RWPE2 (cell line): Measurements from ENCODE around the gene NCAM1.

Experiments used
- ATAC-seq: fragments of 200-7000 bp; cut with Tn5 transposase; 3 replicates; pipeline ENCODE4 v1.9.1; 2021; ENCODE audit warnings: low read depth
- DNase-seq: peaks from one replicate; pipeline ENCODE4 v3.0.0-alpha.2; 2020; ENCODE audit warnings: low spot score
- H3K27ac ChIP-seq: fragments of 450-650 bp; 2 replicates; pipeline ENCODE4 v1.5.1; 2017; ENCODE audit warnings: mild to moderate bottlenecking; ENCODE audit not compliant: poor library complexity, severe bottlenecking
- H3K27me3 ChIP-seq: fragments of 250-450 bp; sonication (Bioruptor Pico); 2 replicates; pipeline ENCODE4 v1.5.1; 2021; ENCODE audit warnings: mild to moderate bottlenecking, moderate library complexity; ENCODE audit not compliant: insufficient read depth, poor library complexity, severe bottlenecking
- H3K36me3 ChIP-seq: fragments of 250-450 bp; sonication (Bioruptor Pico); 2 replicates; pipeline ENCODE4 v1.5.1; 2020; ENCODE audit warnings: low read depth, mild to moderate bottlenecking, moderate library complexity
- H3K4me1 ChIP-seq: fragments of 250-450 bp; sonication (Bioruptor Pico); 2 replicates; pipeline ENCODE4 v1.5.1; 2021; ENCODE audit warnings: mild to moderate bottlenecking, moderate library complexity; ENCODE audit not compliant: insufficient read depth, poor library complexity, severe bottlenecking
- H3K4me3 ChIP-seq: fragments of 250-450 bp; sonication (Bioruptor Pico); 2 replicates; pipeline ENCODE4 v1.5.1; 2021; ENCODE audit warnings: mild to moderate bottlenecking, moderate library complexity; ENCODE audit not compliant: severe bottlenecking
- H3K9me3 ChIP-seq: fragments of 250-450 bp; sonication (Bioruptor Pico); 2 replicates; pipeline ENCODE4 v1.5.1; 2021; ENCODE audit warnings: mild to moderate bottlenecking, moderate library complexity; ENCODE audit not compliant: severe bottlenecking
- CTCF ChIP-seq: fragments of 450-650 bp; IDR thresholded peaks from one replicate; pipeline ENCODE4 v1.5.1; 2017; ENCODE audit warnings: mild to moderate bottlenecking, moderate library complexity; ENCODE audit not compliant: poor library complexity, severe bottlenecking

NCAM1 gene

GRCh38 chr11:113324250-113324649 is 363.0 kb downstream of the NCAM1 start:
- Histone ChIP-seq H3K9me3 (no peaks in the 10 kb centered on the region), H3K36me3 (peaks cover 20% of the 10 kb centered on the region), H3K27me3 (no peaks in the 10 kb centered on the region), H3K27ac (no peak overlapping the region), H3K4me1 (no peaks in the 10 kb centered on the region), H3K4me3 (no peak overlapping the region)
- ATAC-seq (no peak), DNase-seq (no peak)
- no peak for TF ChIP-seq CTCF
